HFFc6 (cell line): Measurements from ENCODE around the gene FAM24B. TPM values are rescaled to one million over a fixed set of nuclear protein-coding genes. Genes with fewer than 3 reads are reported as not detected.
"Not testable (repeated sequence)": the region's sequence is repeated elsewhere in the genome, so short reads cannot be mapped to it uniquely, and the experiment has no call there.

Source experiments
- DNase-seq: peaks from one replicate; pipeline ENCODE4 v3.0.0-alpha.2; 2018
- H3K27ac Mint-ChIP-seq: 2 replicates; pipeline ENCODE4 v1.8.0; 2020; ENCODE audit warnings: mild to moderate bottlenecking, mixed read lengths
- H3K27me3 Mint-ChIP-seq: 2 replicates; pipeline ENCODE4 v1.8.0; 2021; ENCODE audit warnings: mild to moderate bottlenecking, moderate library complexity, mixed read lengths; ENCODE audit not compliant: insufficient read depth
- H3K36me3 Mint-ChIP-seq: 2 replicates; pipeline ENCODE4 v1.8.0; 2021; ENCODE audit warnings: low read depth, mixed read lengths
- H3K4me1 Mint-ChIP-seq: 2 replicates; pipeline ENCODE4 v1.8.0; 2020; ENCODE audit warnings: low read depth, mixed read lengths
- H3K4me3 Mint-ChIP-seq: 2 replicates; pipeline ENCODE4 v1.8.0; 2020; ENCODE audit warnings: mild to moderate bottlenecking, moderate library complexity, mixed read lengths
- H3K9me3 Mint-ChIP-seq: 2 replicates; pipeline ENCODE4 v1.8.0; 2020; ENCODE audit warnings: mild to moderate bottlenecking, mixed read lengths
- long read RNA-seq: library from polyadenylated mRNA; unstranded; transcript quantifications from one replicate; pipeline ENCODE4 v2.0.0, GENCODE V29; 2019
- total RNA-seq, 6 experiments: library from RNA; stranded (reverse); fragmentation: NEBNext Ultra II Directional; extraction: Animal tissue kit (Norgen Biotek cat#: 25700); gene quantifications; 2 replicates in 1 of 6; 3 replicates in 5 of 6; pipeline ENCODE4 v1.2.3, GENCODE V29; 2021
- TF ChIP-seq, protein P1 (sequence below): fragments of 200-600 bp; sonication (generic); IDR thresholded peaks from 2 replicates; pipeline ENCODE4 v1.5.0; 2021; ENCODE audit warnings: antibody characterized with exemption, mild to moderate bottlenecking

FAM24B gene, protein sequence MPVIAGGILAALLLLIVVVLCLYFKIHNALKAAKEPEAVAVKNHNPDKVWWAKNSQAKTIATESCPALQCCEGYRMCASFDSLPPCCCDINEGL
- 1 to 10 TPM; 5.0 to 7.2 (median 6.3) TPM for total RNA-seq
- long read RNA-seq, partial matches to known transcripts, result 0 of 7 reads
- long read RNA-seq, other reads (novel, unspliced or antisense), result 2 of 7 reads

- H3K27me3 Mint-ChIP-seq, result no peaks in the 10 kb centered on the region
- TF ChIP-seq, protein P1, sequence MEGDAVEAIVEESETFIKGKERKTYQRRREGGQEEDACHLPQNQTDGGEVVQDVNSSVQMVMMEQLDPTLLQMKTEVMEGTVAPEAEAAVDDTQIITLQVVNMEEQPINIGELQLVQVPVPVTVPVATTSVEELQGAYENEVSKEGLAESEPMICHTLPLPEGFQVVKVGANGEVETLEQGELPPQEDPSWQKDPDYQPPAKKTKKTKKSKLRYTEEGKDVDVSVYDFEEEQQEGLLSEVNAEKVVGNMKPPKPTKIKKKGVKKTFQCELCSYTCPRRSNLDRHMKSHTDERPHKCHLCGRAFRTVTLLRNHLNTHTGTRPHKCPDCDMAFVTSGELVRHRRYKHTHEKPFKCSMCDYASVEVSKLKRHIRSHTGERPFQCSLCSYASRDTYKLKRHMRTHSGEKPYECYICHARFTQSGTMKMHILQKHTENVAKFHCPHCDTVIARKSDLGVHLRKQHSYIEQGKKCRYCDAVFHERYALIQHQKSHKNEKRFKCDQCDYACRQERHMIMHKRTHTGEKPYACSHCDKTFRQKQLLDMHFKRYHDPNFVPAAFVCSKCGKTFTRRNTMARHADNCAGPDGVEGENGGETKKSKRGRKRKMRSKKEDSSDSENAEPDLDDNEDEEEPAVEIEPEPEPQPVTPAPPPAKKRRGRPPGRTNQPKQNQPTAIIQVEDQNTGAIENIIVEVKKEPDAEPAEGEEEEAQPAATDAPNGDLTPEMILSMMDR, result no peak; the same call in 1 of the 2 replicates
- peak within 1 kb of the TSS; percentile 96 for H3K4me3 Mint-ChIP-seq
- peak; percentile 99 for DNase-seq
- H3K36me3 Mint-ChIP-seq, result peaks cover 36% of the 10 kb centered on the region
- peaks cover 59% of the 10 kb centered on the region for H3K4me1 Mint-ChIP-seq
- H3K9me3 Mint-ChIP-seq, result no peaks in the 10 kb centered on the region
- H3K27ac Mint-ChIP-seq, result peak within 1 kb of the TSS; percentile 93
Measured at GRCh38 chr10:122879339-122880273, at the start of gene FAM24B. Gene FAM24B (minus strand): TSS chr10:122879581. CDS start chr10:122850515, 29,066 bp downstream.

DNA sequence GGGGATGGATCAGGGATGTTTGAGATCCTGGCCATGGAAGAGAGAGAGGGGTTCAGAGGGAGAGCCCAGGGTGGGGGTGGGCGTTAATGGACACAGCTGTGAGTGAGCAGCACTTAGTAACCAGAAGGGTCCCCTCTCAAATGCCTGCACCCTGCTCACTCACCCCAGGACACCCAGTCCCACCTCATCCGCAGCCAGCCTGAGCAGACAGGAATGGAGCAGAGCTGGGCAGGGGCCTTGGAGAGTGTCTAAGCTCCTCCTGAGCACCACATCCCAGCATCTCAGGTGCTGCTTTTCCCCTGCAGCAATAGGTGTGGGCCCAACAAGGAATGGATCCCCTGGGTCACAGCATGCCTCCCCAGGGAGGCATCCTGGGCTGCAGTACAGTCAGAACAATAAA lies 36.3 kb upstream of the FAM24B start:
- Mint-ChIP-seq H3K4me1 (no peaks in the 10 kb centered on the region), H3K27me3 (no peaks in the 10 kb centered on the region; the same call in none of the 2 replicates), H3K4me3 (no peak overlapping the region), H3K36me3 (0 out of 2 replicates have a peak, but pooled peaks cover 5% of the 10 kb centered on the region), H3K27ac (no peak overlapping the region), H3K9me3 (peaks cover 3% of the 10 kb centered on the region; the same call in 1 of the 2 replicates)
- TF ChIP-seq, protein P1, result no peak
- no peak for DNase-seq

DNA sequence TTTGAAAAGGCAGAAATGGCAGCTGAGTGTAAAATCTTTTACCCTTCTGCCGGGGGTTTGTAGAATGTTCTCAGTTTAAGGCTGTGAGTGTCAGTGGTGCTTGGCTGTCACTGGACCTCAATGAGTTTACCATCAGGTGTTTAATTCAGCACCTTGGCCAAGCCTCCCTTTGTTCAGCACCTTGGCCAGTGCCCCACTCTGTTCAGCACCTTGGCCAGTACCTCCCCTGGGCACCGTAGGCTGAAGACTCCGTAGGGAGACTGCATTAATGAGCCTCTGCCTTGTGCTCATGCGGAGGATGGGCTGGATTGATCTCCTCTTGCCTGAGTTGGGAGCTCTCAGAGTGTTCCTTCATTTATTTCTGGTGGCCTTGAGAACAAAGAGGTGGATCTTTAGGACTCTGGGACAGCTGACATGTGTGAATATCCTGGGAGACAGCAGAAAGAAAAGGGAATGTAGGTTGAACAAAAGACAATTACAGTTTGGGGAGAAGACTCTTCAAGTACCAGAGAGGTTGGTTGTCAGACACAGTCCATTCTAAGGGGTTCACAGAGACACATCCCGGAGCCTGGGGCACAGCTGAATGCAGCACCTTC lies 32.6 kb upstream of the FAM24B start:
- TF ChIP-seq, protein P1, result no peak
- H3K4me3 Mint-ChIP-seq, result no peak overlapping the region
- peak; percentile 9 for DNase-seq
- H3K27ac Mint-ChIP-seq, result no peak overlapping the region
- peaks cover 2% of the 10 kb centered on the region for H3K27me3 Mint-ChIP-seq
- no peaks in the 10 kb centered on the region for H3K36me3 Mint-ChIP-seq
- no peaks in the 10 kb centered on the region for H3K4me1 Mint-ChIP-seq
- no peaks in the 10 kb centered on the region for H3K9me3 Mint-ChIP-seq

DNA sequence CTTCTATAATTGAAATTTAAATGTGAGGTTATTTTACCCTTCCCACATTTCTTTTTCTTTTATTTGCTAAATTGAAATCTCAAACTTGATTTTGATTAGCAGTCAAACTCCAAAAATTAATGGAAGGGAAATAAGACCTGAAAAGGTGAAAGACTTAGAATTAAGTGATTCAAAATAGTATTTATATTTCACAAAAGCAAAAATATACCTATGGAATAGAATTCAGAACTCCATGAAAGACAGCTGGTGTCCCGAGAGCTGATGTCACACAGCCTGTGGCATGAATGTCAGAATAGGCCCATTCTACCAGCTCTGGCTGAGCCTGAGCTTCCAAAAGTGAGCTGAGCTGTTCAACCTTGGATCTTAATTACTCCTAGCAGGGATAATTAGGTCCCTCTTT lies 30.9 kb upstream of the FAM24B start, which contains the start of gene FAM24A:
TSS of gene FAM24A (plus strand) at position 301 of the 400 bp plus-strand sequence. CDS start 1,025 bp downstream, outside the sequence.
- Mint-ChIP-seq H3K27me3 (peaks cover 2% of the 10 kb centered on the region), H3K36me3 (no peaks in the 10 kb centered on the region), H3K4me1 (no peaks in the 10 kb centered on the region), H3K9me3 (no peaks in the 10 kb centered on the region), H3K27ac (no peak within 1 kb of the TSS), H3K4me3 (no peak within 1 kb of the TSS)
- TF ChIP-seq, protein P1, result no peak
- DNase-seq, result no peak

DNA sequence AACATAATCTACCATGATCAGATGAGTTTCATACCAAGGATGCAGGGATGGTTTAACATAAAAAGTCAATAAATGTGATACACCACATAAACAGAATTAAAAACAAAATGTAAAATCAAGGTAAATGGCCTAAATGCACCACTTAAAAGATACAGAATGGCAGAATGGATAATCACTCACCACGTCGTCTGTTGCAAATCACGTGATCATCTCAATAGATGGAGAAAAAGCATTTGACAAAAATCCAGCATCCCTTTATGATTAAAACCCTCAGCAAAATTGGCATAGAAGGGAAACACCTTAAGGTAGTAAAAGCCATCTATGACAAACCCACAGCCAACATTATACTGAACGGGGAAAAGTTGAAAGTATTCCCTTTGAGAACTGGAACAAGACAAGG lies 24.5 kb upstream of the FAM24B start:
- not testable (repeated sequence) for DNase-seq, H3K36me3 Mint-ChIP-seq, H3K27ac Mint-ChIP-seq, H3K27me3 Mint-ChIP-seq, H3K4me3 Mint-ChIP-seq, H3K9me3 Mint-ChIP-seq, H3K4me1 Mint-ChIP-seq
